GM23248 (cell line): ENCODE measurements around the gene VPS39. TPM values are rescaled to one million over a fixed set of nuclear protein-coding genes. Genes with fewer than 3 reads are reported as not detected.

Experiments
- DNase-seq: peaks from one replicate; pipeline ENCODE4 v3.0.0-alpha.2; 2015
- H2AFZ ChIP-seq: fragments of 200-600 bp; sonication (generic); 2 replicates; pipeline ENCODE4 v1.6.1; 2016; ENCODE audit warnings: antibody characterized with exemption
- H3F3A ChIP-seq: fragments of 200-600 bp; sonication (generic); 2 replicates; pipeline ENCODE4 v1.6.1; 2016; ENCODE audit warnings: mild to moderate bottlenecking, antibody characterized with exemption, mixed run types; ENCODE audit not compliant: insufficient read depth
- H3K27ac ChIP-seq: fragments of 200-600 bp; sonication (generic); 2 replicates; pipeline ENCODE4 v1.5.1; 2016; ENCODE audit warnings: mild to moderate bottlenecking
- H3K27me3 ChIP-seq: fragments of 200-600 bp; sonication (generic); replicated peaks from 2 replicates; pipeline ENCODE4 v1.6.1; 2016; ENCODE audit warnings: mild to moderate bottlenecking; ENCODE audit not compliant: insufficient read depth
- H3K36me3 ChIP-seq: fragments of 200-600 bp; sonication (generic); 2 replicates; pipeline ENCODE4 v1.6.1; 2016; ENCODE audit warnings: low read depth, mild to moderate bottlenecking
- H3K4me1 ChIP-seq: fragments of 200-600 bp; sonication (generic); 2 replicates; pipeline ENCODE4 v1.6.1; 2016; ENCODE audit warnings: mild to moderate bottlenecking; ENCODE audit not compliant: insufficient read depth
- H3K4me2 ChIP-seq: fragments of 200-600 bp; sonication (generic); one replicate; pipeline ENCODE4 v1.6.1; 2016; ENCODE audit warnings: mild to moderate bottlenecking; ENCODE audit not compliant: unreplicated experiment
- H3K4me3 ChIP-seq: fragments of 200-600 bp; sonication (generic); 2 replicates; pipeline ENCODE4 v1.5.1; 2016; ENCODE audit warnings: mild to moderate bottlenecking
- H3K79me2 ChIP-seq: fragments of 200-600 bp; sonication (generic); 2 replicates; pipeline ENCODE4 v1.6.1; 2016; ENCODE audit warnings: mild to moderate bottlenecking; ENCODE audit not compliant: insufficient read depth
- H3K9ac ChIP-seq: fragments of 200-600 bp; sonication (generic); 2 replicates; pipeline ENCODE4 v1.6.1; 2016; ENCODE audit warnings: mild to moderate bottlenecking
- H3K9me2 ChIP-seq: fragments of 200-600 bp; sonication (generic); 2 replicates; pipeline ENCODE4 v1.6.1; 2016; ENCODE audit warnings: mixed run types, mild to moderate bottlenecking, moderate library complexity; ENCODE audit not compliant: insufficient read depth
- H3K9me3 ChIP-seq: fragments of 200-600 bp; sonication (generic); one replicate; pipeline ENCODE4 v1.6.1; 2017; ENCODE audit warnings: low read depth
- H4K20me1 ChIP-seq: fragments of 200-600 bp; sonication (generic); 2 replicates; pipeline ENCODE4 v1.6.0; 2016; ENCODE audit not compliant: insufficient read depth
- EZH2 ChIP-seq: fragments of 200-600 bp; sonication (generic); IDR thresholded peaks from 2 replicates; pipeline ENCODE4 v1.6.1; 2018; ENCODE audit warnings: antibody characterized with exemption, mild to moderate bottlenecking; ENCODE audit not compliant: insufficient read depth, poor library complexity, severe bottlenecking
- EZH2phosphoT487 ChIP-seq: fragments of 200-600 bp; sonication (generic); IDR thresholded peaks from 2 replicates; pipeline ENCODE4 v1.6.1; 2018; ENCODE audit warnings: antibody characterized with exemption, moderate library complexity, mild to moderate bottlenecking, low read depth; ENCODE audit not compliant: insufficient read depth
- WGBS, 2 experiments: methylation state at CpG; one replicate each; pipeline ENCODE4 v1.1.6; 2015 to 2017; ENCODE audit warnings: low lambda C conversion rate in 2 of 2, low coverage in 1 of 2; ENCODE audit errors: missing lambda C conversion rate in 2 of 2; 5-methylcytosine and 5-hydroxymethylcytosine counted together
- in situ Hi-C: fragments of 300-500 bp; cut with MboI; formaldehyde crosslinking; loops from 2 replicates; pipeline ENCODE4 v1.15.0; 2020
- polyA plus RNA-seq: library from polyadenylated mRNA; unstranded; fragments of >200 nt; fragmentation: Nextera tagmentation; extraction: Ambion mirVana; gene quantifications from 2 replicates; pipeline ENCODE4 v1.2.1, GENCODE V29; 2016
- total RNA-seq: library from RNA; depleted of rRNA; stranded (reverse); fragments of >200 nt; shearing (Covaris generic); gene quantifications from 2 replicates; pipeline ENCODE4 v1.2.3, GENCODE V29; 2014

The VPS39 gene
- total and polyA plus RNA-seq, 2 experiments from 2014 or later: 33.0 to 49.3 TPM

GRCh38 chr15:42148808-42149492 is 59.2 kb downstream of the VPS39 start:
- no peak overlapping the region for H3K27ac ChIP-seq
- H3K4me3 ChIP-seq: no peak overlapping the region
- H3K36me3 ChIP-seq: no peaks in the 10 kb centered on the region
- no peaks in the 10 kb centered on the region for H3K9me2 ChIP-seq
- in situ Hi-C loops: no loop called here
- TF ChIP-seq EZH2 (no peak), EZH2phosphoT487 (no peak)
- no peak overlapping the region for H2AFZ ChIP-seq
- H3K4me1 ChIP-seq: no peaks in the 10 kb centered on the region
- H3K79me2 ChIP-seq: no peaks in the 10 kb centered on the region
- H3K9ac ChIP-seq: no peak overlapping the region
- no peak for DNase-seq
- 84 to 85% methylated on average over 12 of the region's 12 CpGs for WGBS, 2 experiments
- H3K9me3 ChIP-seq: no peaks in the 10 kb centered on the region
- no peaks in the 10 kb centered on the region for H3F3A ChIP-seq
- H3K27me3 ChIP-seq: peaks cover 4% of the 10 kb centered on the region; the same call in 1 of the 2 replicates
- no peak overlapping the region for H3K4me2 ChIP-seq
- H4K20me1 ChIP-seq: no peaks in the 10 kb centered on the region

- WGBS, 2 experiments: 78 to 86% methylated on average over 4 of the region's 4 CpGs
Measured at GRCh38 chr15:42147431-42147735, 60.7 kb downstream of the VPS39 start.

GRCh38 chr15:42146551-42147430 is 61.3 kb downstream of the VPS39 start:
- Histone ChIP-seq H3K9me3 (no peaks in the 10 kb centered on the region), H3K4me3 (no peak overlapping the region), H3K4me2 (no peak overlapping the region), H4K20me1 (no peaks in the 10 kb centered on the region), H2AFZ (no peak overlapping the region), H3K4me1 (no peaks in the 10 kb centered on the region), H3K9ac (no peak overlapping the region), H3K79me2 (no peaks in the 10 kb centered on the region), H3K27me3 (peaks cover 8% of the 10 kb centered on the region; the same call in 1 of the 2 replicates), H3K9me2 (no peaks in the 10 kb centered on the region), H3K36me3 (no peaks in the 10 kb centered on the region), H3F3A (no peaks in the 10 kb centered on the region), H3K27ac (no peak overlapping the region)
- TF ChIP-seq EZH2phosphoT487 (no peak), EZH2 (no peak)
- 62 to 67% methylated on average over 24 of the region's 24 CpGs for WGBS, 2 experiments
- no peak for DNase-seq
- in situ Hi-C loops: no loop called here

More at GRCh38 chr15:42147431-42147735, 60.7 kb downstream of the VPS39 start:
- Histone ChIP-seq H2AFZ (no peak overlapping the region), H3K9me3 (no peaks in the 10 kb centered on the region), H3K4me2 (no peak overlapping the region), H3K36me3 (no peaks in the 10 kb centered on the region), H4K20me1 (no peaks in the 10 kb centered on the region), H3K27me3 (peaks cover 8% of the 10 kb centered on the region; the same call in 1 of the 2 replicates), H3K27ac (no peak overlapping the region), H3F3A (no peaks in the 10 kb centered on the region), H3K9me2 (no peaks in the 10 kb centered on the region), H3K4me3 (no peak overlapping the region), H3K4me1 (no peaks in the 10 kb centered on the region), H3K9ac (no peak overlapping the region), H3K79me2 (no peaks in the 10 kb centered on the region)
- no peak for DNase-seq
- TF ChIP-seq EZH2phosphoT487 (no peak), EZH2 (no peak)
- in situ Hi-C loops: no loop called here

- in situ Hi-C loops: no loop called here
- WGBS, 2 experiments: 69 to 75% methylated on average over 28 to 29 of the region's 29 CpGs
- H3K79me2 ChIP-seq: no peaks in the 10 kb centered on the region
Measured at GRCh38 chr15:42145546-42146455, 62.3 kb downstream of the VPS39 start.

More at GRCh38 chr15:42145546-42146455, 62.3 kb downstream of the VPS39 start:
- Histone ChIP-seq H3K27ac (no peak overlapping the region), H3F3A (no peaks in the 10 kb centered on the region), H3K27me3 (peaks cover 8% of the 10 kb centered on the region; the same call in 1 of the 2 replicates), H3K9me3 (no peaks in the 10 kb centered on the region), H2AFZ (no peak overlapping the region), H3K36me3 (no peaks in the 10 kb centered on the region), H3K4me2 (no peak overlapping the region), H3K4me3 (no peak overlapping the region), H3K4me1 (no peaks in the 10 kb centered on the region), H3K9ac (no peak overlapping the region), H4K20me1 (no peaks in the 10 kb centered on the region), H3K9me2 (no peaks in the 10 kb centered on the region)
- TF ChIP-seq EZH2 (no peak), EZH2phosphoT487 (no peak)
- DNase-seq: no peak
